ENCODE results near the gene OOSP2. TPM values are rescaled to one million over a fixed set of nuclear protein-coding genes. Genes with fewer than 3 reads are reported as not detected.

The OOSP2 gene, protein sequence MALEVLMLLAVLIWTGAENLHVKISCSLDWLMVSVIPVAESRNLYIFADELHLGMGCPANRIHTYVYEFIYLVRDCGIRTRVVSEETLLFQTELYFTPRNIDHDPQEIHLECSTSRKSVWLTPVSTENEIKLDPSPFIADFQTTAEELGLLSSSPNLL
- not detected in 2 replicates for total RNA-seq

GRCh38 chr11:60040109-60040508, at the start of gene OOSP2:
Gene OOSP2 (plus strand): TSS chr11:60040409. CDS start chr11:60040460, 51 bp downstream.

DNA sequence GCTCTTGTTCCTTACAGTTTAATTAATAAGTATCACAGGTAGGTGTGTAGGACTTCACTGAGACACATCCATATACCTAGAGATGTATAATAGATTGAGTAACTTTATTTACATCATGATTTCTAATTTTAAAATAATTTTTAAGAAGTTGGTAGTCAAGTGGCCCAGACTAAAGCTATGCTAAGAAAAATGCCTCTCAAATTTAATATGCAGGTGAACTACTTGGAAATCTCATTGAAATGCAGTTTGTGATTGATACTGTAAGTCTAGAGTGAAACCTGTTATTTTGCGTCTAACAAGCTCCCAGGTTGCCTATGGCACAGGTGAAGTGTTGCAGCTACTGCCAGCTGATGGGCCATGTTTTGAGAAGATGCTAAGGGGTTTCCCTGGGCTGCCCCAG, 23.3 kb upstream of the OOSP2 start, which contains the start of gene OOSP4B:
TSS of gene OOSP4B (plus strand) at position 301 of the 400 bp plus-strand sequence.

GRCh38 chr11:60056349-60056969, 16.2 kb downstream of the OOSP2 start, which contains the start of gene MS4A3:
Gene MS4A3 (plus strand): TSS chr11:60056665. CDS start chr11:60061161, 4,496 bp downstream.

GRCh38 chr11:60088364-60088763, 48.2 kb downstream of the OOSP2 start, which contains the start of gene MS4A2:
Gene MS4A2 (plus strand): TSS chr11:60088664. CDS start chr11:60088766, 102 bp downstream.

Other genes starting within 250 kb of the OOSP2 start
- gene MRPL16, start 229.6 kb upstream of the OOSP2 start, total RNA-seq: 40.9 and 43.7 TPM in 2 replicates
- not detected in 2 replicates for gene CBLIF, start 194.9 kb upstream of the OOSP2 start, total RNA-seq
- not detected in 2 replicates for gene TCN1, start 173.9 kb upstream of the OOSP2 start, total RNA-seq
- gene OOSP3, start 161.6 kb upstream of the OOSP2 start, total RNA-seq: not detected in 2 replicates
- not detected in 2 replicates for gene OOSP1, start 102.0 kb upstream of the OOSP2 start, total RNA-seq
- gene OOSP4A, start 76.4 kb upstream of the OOSP2 start, total RNA-seq: not detected in 2 replicates
- gene OOSP4B, start 23.2 kb upstream of the OOSP2 start, total RNA-seq: not detected in 2 replicates
- not detected in 2 replicates for gene MS4A3, start 16.3 kb downstream of the OOSP2 start, total RNA-seq
- gene MS4A2, start 48.3 kb downstream of the OOSP2 start, total RNA-seq: not detected in 2 replicates
- gene MS4A6A, start 142.7 kb downstream of the OOSP2 start, total RNA-seq: not detected in 2 replicates
- gene MS4A4E, start 202.7 kb downstream of the OOSP2 start, total RNA-seq: not detected in 2 replicates
- not detected in 2 replicates for gene MS4A4A, start 240.3 kb downstream of the OOSP2 start, total RNA-seq

Measured in subcutaneous preadipocyte (primary cell).